B cell (primary cell): Measurements from ENCODE around the gene DEDD2.

Experiments used
- EZH2 ChIP-seq: IDR thresholded peaks from 2 replicates; pipeline ENCODE4 v1.6.1; 2012; ENCODE audit warnings: borderline replicate concordance, low read depth, mild to moderate bottlenecking, moderate library complexity, low read length; ENCODE audit not compliant: insufficient read depth, poor library complexity, severe bottlenecking
- TF ChIP-seq, protein P1 (sequence below): fragments of 200-600 bp; IDR thresholded peaks from one replicate; pipeline ENCODE4 v1.8.0; 2022; ENCODE audit warnings: antibody characterized with exemption, mild to moderate bottlenecking

DNA sequence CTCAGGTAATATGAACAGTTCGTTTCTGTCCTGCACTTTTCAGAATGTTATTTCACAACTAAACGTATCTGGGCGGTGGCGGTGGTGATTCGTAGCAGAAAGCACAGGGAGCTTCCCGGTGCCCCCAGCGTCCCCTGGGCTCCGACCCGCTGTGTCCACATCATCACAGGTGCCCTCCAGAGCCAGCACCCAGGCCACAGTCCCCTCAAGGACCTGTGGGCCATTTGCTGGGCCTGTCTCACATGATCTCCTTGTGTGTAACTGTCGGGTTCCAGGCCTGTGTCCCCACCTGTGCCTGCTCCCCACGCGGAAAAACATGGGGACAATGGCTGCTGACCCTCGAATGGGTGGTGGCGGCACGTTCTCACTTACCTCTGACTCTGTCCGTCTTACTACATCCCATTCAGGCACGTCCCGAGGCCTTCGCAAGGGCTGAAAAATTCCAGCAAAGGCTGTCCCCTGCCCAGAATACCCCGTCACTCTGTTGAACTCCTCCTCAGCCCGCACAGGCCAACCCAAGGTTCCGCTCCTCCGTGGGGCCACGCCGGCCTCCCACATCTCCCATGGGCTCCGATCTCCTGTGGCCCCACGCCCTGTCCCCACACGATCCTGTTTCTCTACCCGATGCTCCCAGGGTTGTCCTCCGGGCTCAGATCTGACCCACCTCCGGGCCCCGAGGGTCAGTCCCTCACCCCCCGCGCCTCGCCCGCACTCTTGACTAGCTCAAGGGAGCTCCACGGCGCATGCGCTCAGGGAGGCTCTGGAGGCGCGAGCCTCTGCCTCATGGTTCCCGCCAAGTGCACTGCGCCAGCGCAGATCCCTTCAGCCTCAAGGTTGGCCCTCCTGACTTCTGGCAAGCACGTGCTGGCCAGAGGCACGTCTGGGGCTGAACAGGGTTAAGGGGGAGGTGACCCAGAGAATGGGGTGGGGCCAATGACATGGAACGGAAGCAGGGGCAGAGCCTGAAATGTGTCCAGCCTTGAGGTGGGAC is 21.2 kb downstream of the DEDD2 start:
- TF ChIP-seq, protein P1, sequence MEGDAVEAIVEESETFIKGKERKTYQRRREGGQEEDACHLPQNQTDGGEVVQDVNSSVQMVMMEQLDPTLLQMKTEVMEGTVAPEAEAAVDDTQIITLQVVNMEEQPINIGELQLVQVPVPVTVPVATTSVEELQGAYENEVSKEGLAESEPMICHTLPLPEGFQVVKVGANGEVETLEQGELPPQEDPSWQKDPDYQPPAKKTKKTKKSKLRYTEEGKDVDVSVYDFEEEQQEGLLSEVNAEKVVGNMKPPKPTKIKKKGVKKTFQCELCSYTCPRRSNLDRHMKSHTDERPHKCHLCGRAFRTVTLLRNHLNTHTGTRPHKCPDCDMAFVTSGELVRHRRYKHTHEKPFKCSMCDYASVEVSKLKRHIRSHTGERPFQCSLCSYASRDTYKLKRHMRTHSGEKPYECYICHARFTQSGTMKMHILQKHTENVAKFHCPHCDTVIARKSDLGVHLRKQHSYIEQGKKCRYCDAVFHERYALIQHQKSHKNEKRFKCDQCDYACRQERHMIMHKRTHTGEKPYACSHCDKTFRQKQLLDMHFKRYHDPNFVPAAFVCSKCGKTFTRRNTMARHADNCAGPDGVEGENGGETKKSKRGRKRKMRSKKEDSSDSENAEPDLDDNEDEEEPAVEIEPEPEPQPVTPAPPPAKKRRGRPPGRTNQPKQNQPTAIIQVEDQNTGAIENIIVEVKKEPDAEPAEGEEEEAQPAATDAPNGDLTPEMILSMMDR: no peak
- TF ChIP-seq EZH2: no peak
